ENCODE data around the gene SH3BP2. TPM values are rescaled to one million over a fixed set of nuclear protein-coding genes. Genes with fewer than 3 reads are reported as not detected.
A peak's percentile ranks its signal among the peaks of the same experiment; 100 is the strongest.
"Not testable (repeated sequence)": the region's sequence is repeated elsewhere in the genome, so short reads cannot be mapped to it uniquely, and the experiment has no call there.

SH3BP2 gene
- total RNA-seq, 2 experiments from 2014 or later: 77.0 to 80.3 TPM

DNA sequence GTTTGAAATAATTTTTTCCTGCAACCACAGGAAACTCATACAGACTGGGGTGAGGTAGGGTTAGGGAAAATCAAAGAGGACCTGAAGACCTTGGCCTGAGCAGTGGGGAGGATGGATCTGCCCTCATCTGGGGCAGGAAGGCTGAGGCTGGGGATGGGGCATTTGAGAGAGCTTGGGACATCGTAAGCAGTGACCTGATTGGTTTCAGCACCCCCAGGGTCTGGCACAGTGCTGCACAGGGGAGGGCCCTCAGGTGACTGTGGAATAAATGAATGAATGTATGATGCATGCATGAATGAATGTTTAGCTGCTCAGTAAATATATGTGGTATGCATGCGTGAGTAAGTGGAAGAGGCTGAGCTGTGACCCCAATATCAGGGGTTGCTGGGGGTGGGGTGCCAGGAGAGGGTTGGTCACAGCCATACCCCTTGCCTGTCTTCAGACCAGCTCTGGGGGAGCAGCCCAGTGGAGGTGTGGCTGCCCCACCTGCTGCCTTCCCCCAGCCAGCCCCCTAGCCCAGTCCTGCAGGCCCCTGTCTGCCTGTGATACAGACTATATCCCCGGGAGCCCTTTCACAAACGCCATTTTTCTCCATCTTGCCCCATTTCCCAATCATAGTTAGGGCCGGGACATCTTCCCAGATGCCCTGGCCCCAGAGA, 25.7 kb upstream of the SH3BP2 start:
- no peak overlapping the region for H3K27ac Mint-ChIP-seq
- no peaks in the 10 kb centered on the region for H3K9me3 Mint-ChIP-seq
- CTCF ChIA-PET: interaction anchor here (0.9 to 1.4 kb wide), 2 partner anchors 120 to 187 kb away, joined by 3 to 5 read pairs; no protein-coding TSS in a partner anchor
- no peak for DNase-seq
- no peaks in the 10 kb centered on the region for H3K36me3 Mint-ChIP-seq (ENCODE audit: low read depth)
- no peaks in the 10 kb centered on the region for H3K27me3 Mint-ChIP-seq
- H3K4me3 Mint-ChIP-seq: no peak overlapping the region
- POLR2A ChIA-PET: interaction anchor here (1.0 to 1.6 kb wide), 4 partner anchors 46 to 187 kb away, joined by 3 to 4 read pairs (median 3); no protein-coding TSS in a partner anchor
- peaks cover 30% of the 10 kb centered on the region for H3K4me1 Mint-ChIP-seq

- ChIA-PET CTCF (interaction anchor here (1.4 kb wide), 1 partner anchor 187 kb away, joined by 5 read pairs; no protein-coding TSS in a partner anchor), POLR2A (interaction anchor here (1.1 kb wide), 2 partner anchors 68 to 186 kb away, joined by 3 read pairs; no protein-coding TSS in a partner anchor)
- DNase-seq: no peak
- H3K27me3 Mint-ChIP-seq: no peaks in the 10 kb centered on the region
- no peak overlapping the region for H3K4me3 Mint-ChIP-seq
- no peak overlapping the region for H3K27ac Mint-ChIP-seq
- no peaks in the 10 kb centered on the region for H3K9me3 Mint-ChIP-seq
- H3K4me1 Mint-ChIP-seq: peaks cover 30% of the 10 kb centered on the region
- no peaks in the 10 kb centered on the region for H3K36me3 Mint-ChIP-seq (ENCODE audit: low read depth)
Measured at GRCh38 chr4:2767705-2768074, 25.2 kb upstream of the SH3BP2 start.

DNA sequence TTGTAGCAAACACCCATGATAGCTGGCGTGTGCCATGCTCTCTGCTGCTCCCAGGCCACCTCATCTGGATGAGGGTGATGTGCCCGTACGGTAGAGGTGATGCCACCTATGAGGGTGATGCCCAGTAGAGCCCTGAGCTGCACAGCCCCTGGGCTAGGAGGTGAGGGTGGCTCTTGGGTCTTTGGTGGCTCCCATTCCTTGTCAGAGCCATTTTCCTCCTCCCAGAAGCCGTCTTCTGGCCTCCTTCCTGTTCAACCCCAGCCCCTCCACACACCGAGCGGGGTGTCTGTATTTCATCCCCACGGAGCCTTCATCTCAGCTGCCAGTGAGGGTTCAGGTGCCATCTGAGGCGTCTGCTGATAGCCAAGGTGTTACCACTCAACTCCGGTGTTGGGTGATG, 24.8 kb upstream of the SH3BP2 start:
- POLR2A ChIA-PET: interaction anchor here (0.5 to 1.1 kb wide), 2 partner anchors 186 to 208 kb away, joined by 3 read pairs; no protein-coding TSS in a partner anchor
- H3K4me1 Mint-ChIP-seq: peaks cover 30% of the 10 kb centered on the region
- DNase-seq: no peak
- no peak overlapping the region for H3K27ac Mint-ChIP-seq
- no peaks in the 10 kb centered on the region for H3K36me3 Mint-ChIP-seq (ENCODE audit: low read depth)
- no peak overlapping the region for H3K4me3 Mint-ChIP-seq
- no peaks in the 10 kb centered on the region for H3K27me3 Mint-ChIP-seq
- no peaks in the 10 kb centered on the region for H3K9me3 Mint-ChIP-seq
- CTCF ChIA-PET: interaction anchor here (1.4 kb wide), 1 partner anchor 186 kb away, joined by 5 read pairs; no protein-coding TSS in a partner anchor

DNA sequence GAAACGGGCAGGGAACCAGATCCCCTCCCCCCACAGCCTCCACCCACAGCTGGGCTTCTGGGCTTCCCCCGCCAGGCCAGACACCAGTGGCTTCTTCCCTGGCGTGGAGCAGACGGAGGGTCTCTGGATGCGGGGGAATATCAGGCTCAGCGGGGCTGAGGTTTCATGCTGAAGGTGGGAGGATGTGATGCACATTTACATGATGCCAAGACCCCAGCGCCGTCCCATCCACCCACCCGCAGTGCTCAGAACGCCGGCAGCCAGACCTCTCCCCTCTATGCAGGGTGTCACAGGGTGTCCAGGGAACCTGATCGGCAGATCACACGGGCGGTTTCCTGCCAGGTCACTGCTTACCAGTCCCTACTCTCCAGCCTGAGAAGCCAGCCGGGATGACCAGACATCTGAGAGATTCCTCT, 24.0 kb upstream of the SH3BP2 start:
- Mint-ChIP-seq H3K27me3 (no peaks in the 10 kb centered on the region), H3K27ac (no peak overlapping the region), H3K36me3 (ENCODE audit: low read depth) (no peaks in the 10 kb centered on the region), H3K9me3 (no peaks in the 10 kb centered on the region), H3K4me3 (no peak overlapping the region), H3K4me1 (peaks cover 28% of the 10 kb centered on the region)
- CTCF ChIA-PET: no interaction called here
- DNase-seq: no peak
- POLR2A ChIA-PET: no interaction called here

GRCh38 chr4:2771264-2771663, 21.6 kb upstream of the SH3BP2 start:
- H3K4me3 Mint-ChIP-seq: no peak overlapping the region
- POLR2A ChIA-PET: interaction anchor here (1.0 to 1.3 kb wide), 4 partner anchors 15 to 70 kb away, joined by 3 to 5 read pairs (median 4); no protein-coding TSS in a partner anchor
- H3K4me1 Mint-ChIP-seq: peaks cover 25% of the 10 kb centered on the region
- CTCF ChIA-PET: interaction anchor here (1.1 kb wide), 1 partner anchor 9 kb away, joined by 3 read pairs; no protein-coding TSS in a partner anchor
- no peak for DNase-seq
- no peak overlapping the region for H3K27ac Mint-ChIP-seq
- no peaks in the 10 kb centered on the region for H3K9me3 Mint-ChIP-seq
- no peaks in the 10 kb centered on the region for H3K36me3 Mint-ChIP-seq (ENCODE audit: low read depth)
- no peaks in the 10 kb centered on the region for H3K27me3 Mint-ChIP-seq

DNA sequence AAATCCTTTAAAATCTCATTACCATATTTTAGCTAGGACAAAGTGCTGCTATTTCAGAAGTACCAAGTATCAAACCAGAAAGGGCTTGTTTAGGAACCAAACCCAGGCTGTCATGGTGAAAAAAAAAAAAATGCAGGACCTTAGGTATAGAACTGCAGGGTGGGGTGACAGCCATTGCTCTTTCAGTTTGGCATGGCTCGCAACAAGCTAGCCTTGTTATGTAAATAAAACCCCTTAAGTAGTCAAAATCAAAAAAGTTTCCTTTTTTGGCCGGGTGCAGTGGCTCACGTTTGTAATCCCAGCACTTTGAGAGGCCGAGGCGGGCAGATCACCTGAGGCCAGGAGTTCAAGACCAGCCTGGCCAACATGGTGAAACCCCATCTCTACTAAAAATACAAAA, 12.2 kb upstream of the SH3BP2 start:
- H3K36me3 Mint-ChIP-seq (ENCODE audit: low read depth); H3K27ac Mint-ChIP-seq; DNase-seq; H3K4me3 Mint-ChIP-seq; H3K4me1 Mint-ChIP-seq: not testable (repeated sequence)
- POLR2A ChIA-PET: interaction anchor here (1.1 to 2.0 kb wide), 2 partner anchors 18 to 155 kb away, joined by 3 to 6 read pairs; no protein-coding TSS in a partner anchor
- CTCF ChIA-PET: interaction anchor here (1.6 kb wide), 1 partner anchor 174 kb away, joined by 4 read pairs; no protein-coding TSS in a partner anchor
- Mint-ChIP-seq H3K9me3 (peaks cover 14% of the 10 kb centered on the region), H3K27me3 (peaks cover 12% of the 10 kb centered on the region)

- H3K27ac Mint-ChIP-seq: no peak overlapping the region
- peaks cover 11% of the 10 kb centered on the region for H3K4me1 Mint-ChIP-seq
- no peak overlapping the region for H3K4me3 Mint-ChIP-seq
- H3K9me3 Mint-ChIP-seq: peaks cover 14% of the 10 kb centered on the region
- CTCF ChIA-PET: no interaction called here
- DNase-seq: no peak
- POLR2A ChIA-PET: interaction anchor here (0.7 to 2.0 kb wide), 4 partner anchors 15 to 153 kb away, joined by 3 to 6 read pairs (median 3); no protein-coding TSS in a partner anchor
- peaks cover 12% of the 10 kb centered on the region for H3K27me3 Mint-ChIP-seq
- H3K36me3 Mint-ChIP-seq (ENCODE audit: low read depth): peaks cover 2% of the 10 kb centered on the region
Measured at GRCh38 chr4:2781911-2782310, 11.0 kb upstream of the SH3BP2 start.

DNA sequence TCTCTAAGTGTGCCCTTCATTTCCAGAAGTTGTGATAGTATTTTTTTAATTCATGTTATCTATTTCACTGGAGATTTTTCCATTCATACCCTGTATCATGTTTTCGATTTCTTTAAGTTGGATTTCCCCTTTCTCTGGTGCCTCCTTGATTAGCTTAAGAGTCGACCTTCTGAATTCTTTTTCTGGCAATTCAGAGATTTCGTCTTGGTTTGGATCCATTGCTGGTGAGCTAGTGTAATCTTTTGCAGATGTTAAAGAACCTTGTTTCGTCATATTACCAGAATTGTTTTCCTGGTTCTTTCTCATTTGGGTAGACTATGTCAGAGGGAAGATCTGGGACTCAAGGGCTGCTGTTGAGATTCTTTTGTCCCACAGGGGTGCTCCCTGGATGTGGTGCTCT, 9.1 kb upstream of the SH3BP2 start:
- Mint-ChIP-seq H3K27me3 (peaks cover 12% of the 10 kb centered on the region), H3K4me3 (no peak overlapping the region), H3K36me3 (ENCODE audit: low read depth) (peaks cover 2% of the 10 kb centered on the region), H3K9me3 (peaks cover 14% of the 10 kb centered on the region), H3K27ac (no peak overlapping the region), H3K4me1 (peaks cover 23% of the 10 kb centered on the region)
- ChIA-PET POLR2A (interaction anchor here (1.1 to 1.8 kb wide), 2 partner anchors 13 to 64 kb away, joined by 3 to 4 read pairs; no protein-coding TSS in a partner anchor), CTCF (no interaction called here)
- no peak for DNase-seq

GRCh38 chr4:2785613-2786012, 7.3 kb upstream of the SH3BP2 start:
- H3K4me3 Mint-ChIP-seq: no peak overlapping the region

DNA sequence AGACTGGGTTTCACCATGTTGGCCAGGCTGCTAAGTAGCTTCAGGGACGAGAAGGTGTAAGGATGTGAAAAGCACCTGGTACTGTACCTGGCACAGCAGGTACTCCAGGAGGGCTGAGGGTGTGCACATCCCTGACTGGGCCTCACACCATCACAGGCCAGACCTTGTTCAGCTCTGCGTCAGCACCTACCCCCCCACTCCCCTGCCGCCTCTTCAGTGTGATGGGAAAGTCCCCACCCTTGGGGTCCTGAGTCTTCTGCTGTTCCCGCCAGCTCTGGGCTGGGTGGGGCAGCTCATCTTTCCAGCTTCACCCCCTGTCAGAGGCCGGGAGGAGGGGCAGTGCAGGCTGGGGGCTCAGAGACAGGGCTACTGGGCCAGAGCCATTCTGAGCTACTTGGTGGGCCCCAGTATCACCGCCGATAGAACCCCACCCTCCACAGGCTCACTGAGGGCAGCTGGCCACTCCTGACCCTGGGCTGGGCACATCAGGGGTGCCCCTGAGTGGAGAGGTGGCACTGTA, 6.7 kb upstream of the SH3BP2 start:
- ChIA-PET CTCF (interaction anchor here (0.6 to 1.0 kb wide), 2 partner anchors 12 to 295 kb away, joined by 3 read pairs; no protein-coding TSS in a partner anchor), POLR2A (interaction anchor here (1.1 to 3.1 kb wide), 4 partner anchors 12 to 149 kb away, joined by 4 to 16 read pairs (median 6); partner anchors contain the start of gene TNIP2)
- H3K27me3 Mint-ChIP-seq: peaks cover 12% of the 10 kb centered on the region
- H3K9me3 Mint-ChIP-seq: peaks cover 12% of the 10 kb centered on the region
- peak overlapping the region; percentile 21 for H3K27ac Mint-ChIP-seq
- no peak for DNase-seq
- H3K4me3 Mint-ChIP-seq: no peak overlapping the region
- peaks cover 27% of the 10 kb centered on the region for H3K4me1 Mint-ChIP-seq
- H3K36me3 Mint-ChIP-seq (ENCODE audit: low read depth): peaks cover 2% of the 10 kb centered on the region

More at GRCh38 chr4:2785613-2786012, 7.3 kb upstream of the SH3BP2 start:
- peaks cover 2% of the 10 kb centered on the region for H3K36me3 Mint-ChIP-seq (ENCODE audit: low read depth)
- H3K27me3 Mint-ChIP-seq: peaks cover 12% of the 10 kb centered on the region
- DNase-seq: peak; percentile 43
- POLR2A ChIA-PET: interaction anchor here (0.6 to 3.1 kb wide), 8 partner anchors 12 to 177 kb away, joined by 3 to 16 read pairs (median 4); partner anchors contain the start of gene TNIP2
- peaks cover 27% of the 10 kb centered on the region for H3K4me1 Mint-ChIP-seq
- CTCF ChIA-PET: interaction anchor here (0.6 to 1.0 kb wide), 4 partner anchors 12 to 296 kb away, joined by 3 to 4 read pairs (median 3); no protein-coding TSS in a partner anchor
- H3K9me3 Mint-ChIP-seq: peaks cover 14% of the 10 kb centered on the region
- no peak overlapping the region for H3K27ac Mint-ChIP-seq

- no peak overlapping the region for H3K4me3 Mint-ChIP-seq
- H3K9me3 Mint-ChIP-seq: peaks cover 7% of the 10 kb centered on the region
- CTCF ChIA-PET: interaction anchor here (1.0 kb wide), 2 partner anchors 11 to 177 kb away, joined by 3 read pairs; no protein-coding TSS in a partner anchor
- POLR2A ChIA-PET: interaction anchor here (1.2 to 3.1 kb wide), 4 partner anchors 11 to 149 kb away, joined by 4 to 16 read pairs (median 5); partner anchors contain the start of gene TNIP2
- peaks cover 2% of the 10 kb centered on the region for H3K36me3 Mint-ChIP-seq (ENCODE audit: low read depth)
- H3K27me3 Mint-ChIP-seq: peaks cover 11% of the 10 kb centered on the region
- H3K27ac Mint-ChIP-seq: peak overlapping the region; percentile 21
- no peak for DNase-seq
- peaks cover 27% of the 10 kb centered on the region for H3K4me1 Mint-ChIP-seq
Measured at GRCh38 chr4:2786794-2787229, 6.1 kb upstream of the SH3BP2 start.

DNA sequence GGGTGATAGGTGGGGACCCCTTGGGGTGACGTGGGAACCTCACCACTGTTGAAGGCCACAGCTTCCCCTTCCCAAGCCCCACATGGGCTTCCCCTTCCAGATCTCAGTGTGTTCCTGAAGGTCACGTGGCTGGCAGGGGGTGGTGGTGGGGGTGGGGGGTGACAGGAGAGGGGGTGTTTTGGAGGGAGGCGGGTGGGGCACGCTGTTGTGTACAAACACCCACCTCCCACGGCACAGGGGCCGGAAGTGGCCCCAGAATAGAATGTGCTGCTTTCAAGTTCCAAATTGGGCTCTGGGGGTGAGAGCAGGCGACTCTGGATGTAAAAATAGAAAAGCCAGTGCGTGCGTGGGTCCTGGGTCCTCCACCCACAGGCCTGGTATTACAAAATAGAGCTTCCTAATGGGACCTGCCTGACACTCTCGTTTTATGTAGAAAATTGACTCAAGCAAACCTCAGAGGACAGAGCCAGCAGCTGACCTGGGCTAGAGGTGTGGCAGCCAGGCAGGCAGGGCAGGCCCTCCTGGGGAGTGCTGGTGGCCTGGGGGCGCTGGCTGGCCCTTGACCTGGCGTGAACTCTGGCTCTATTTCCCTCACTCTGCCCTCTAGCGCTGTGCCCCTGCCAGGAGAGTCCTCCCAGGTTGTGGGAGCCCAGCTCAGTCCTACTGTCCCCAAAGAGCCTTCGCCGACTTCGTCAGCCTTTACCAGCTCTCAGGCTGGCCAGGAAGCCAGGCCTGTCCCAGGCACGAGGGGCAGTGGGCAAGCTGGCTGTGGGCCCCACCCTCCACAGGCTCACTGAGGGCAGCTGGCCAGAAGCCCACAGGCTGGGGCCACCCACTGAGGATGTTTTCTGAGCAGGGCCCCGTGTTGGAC, 5.4 kb upstream of the SH3BP2 start:
- peaks cover 27% of the 10 kb centered on the region for H3K4me1 Mint-ChIP-seq
- H3K36me3 Mint-ChIP-seq (ENCODE audit: low read depth): peaks cover 2% of the 10 kb centered on the region
- peaks cover 4% of the 10 kb centered on the region for H3K9me3 Mint-ChIP-seq
- ChIA-PET CTCF (interaction anchor here (1.0 kb wide), 1 partner anchor 176 kb away, joined by 3 read pairs; no protein-coding TSS in a partner anchor), POLR2A (interaction anchor here (1.6 to 3.1 kb wide), 2 partner anchors 10 to 148 kb away, joined by 5 to 16 read pairs; no protein-coding TSS in a partner anchor)
- no peak overlapping the region for H3K4me3 Mint-ChIP-seq
- H3K27ac Mint-ChIP-seq: peak overlapping the region; percentile 72
- DNase-seq: peak; percentile 40
- peaks cover 8% of the 10 kb centered on the region for H3K27me3 Mint-ChIP-seq

Measured in activated CD4-positive, alpha-beta memory T cell treated with anti-CD3 and anti-CD28 coated beads, Interleukin-2, amount 10 ng/mL, durations not matched to agents 7 days and 5 days (primary cell).